ENCODE data around the gene RHBDD2.
A peak's percentile ranks its signal among the peaks of the same experiment; 100 is the strongest.
"Not testable (repeated sequence)": the region's sequence is repeated elsewhere in the genome, so short reads cannot be mapped to it uniquely, and the experiment has no call there.

RHBDD2 gene

GRCh38 chr7:75878769-75879611, at the start of gene RHBDD2:
RHBDD2 (plus strand) TSS chr7:75879034; CDS start chr7:75879083, 49 bp downstream.
- peak; percentile 97 for DNase-seq

GRCh38 chr7:75829656-75830055, 49.2 kb upstream of the RHBDD2 start:
- not testable (repeated sequence) for DNase-seq

- no peak for DNase-seq
These were observed 47.9 kb upstream of the RHBDD2 start for GRCh38 chr7:75830978-75831377.

- not testable (repeated sequence) for DNase-seq
These were observed 45.2 kb upstream of the RHBDD2 start for GRCh38 chr7:75833662-75834061.

GRCh38 chr7:75835688-75836285, 43.0 kb upstream of the RHBDD2 start:
- no peak for DNase-seq

GRCh38 chr7:75836798-75837197, 42.0 kb upstream of the RHBDD2 start:
- no peak for DNase-seq

- DNase-seq, result not testable (repeated sequence)
These were observed 40.4 kb upstream of the RHBDD2 start for GRCh38 chr7:75838281-75838930.

GRCh38 chr7:75840029-75840428, 38.8 kb upstream of the RHBDD2 start:
- no peak for DNase-seq

- peak; percentile 69 for DNase-seq
These were observed 35.9 kb upstream of the RHBDD2 start for GRCh38 chr7:75842836-75843446.

- DNase-seq, result no peak
These were observed 35.2 kb upstream of the RHBDD2 start for GRCh38 chr7:75843613-75844116.

GRCh38 chr7:75844158-75844557, 34.7 kb upstream of the RHBDD2 start:
- DNase-seq, result no peak

GRCh38 chr7:75845132-75845531, 33.7 kb upstream of the RHBDD2 start:
- DNase-seq, result not testable (repeated sequence)

- peak; percentile 32 for DNase-seq
These were observed 31.1 kb upstream of the RHBDD2 start for GRCh38 chr7:75847707-75848106.

- DNase-seq, result no peak
These were observed 29.3 kb upstream of the RHBDD2 start for GRCh38 chr7:75849573-75849972.

- peak; percentile 74 for DNase-seq
These were observed 28.6 kb upstream of the RHBDD2 start for GRCh38 chr7:75850235-75850634.

- no peak for DNase-seq
These were observed 24.6 kb upstream of the RHBDD2 start for GRCh38 chr7:75854233-75854632.

- not testable (repeated sequence) for DNase-seq
These were observed 24.0 kb upstream of the RHBDD2 start for GRCh38 chr7:75854813-75855345.

GRCh38 chr7:75856536-75856935, 22.3 kb upstream of the RHBDD2 start:
- DNase-seq, result peak; percentile 76

GRCh38 chr7:75858410-75858809, 20.4 kb upstream of the RHBDD2 start:
- no peak for DNase-seq

GRCh38 chr7:75861636-75862035, 17.2 kb upstream of the RHBDD2 start:
- peak; percentile 20 for DNase-seq

GRCh38 chr7:75864251-75864650, 14.6 kb upstream of the RHBDD2 start:
- not testable (repeated sequence) for DNase-seq

GRCh38 chr7:75866114-75866488, 12.7 kb upstream of the RHBDD2 start:
- DNase-seq, result no peak

All from hematopoietic multipotent progenitor cell treated with erythropoietin and hydrocortisone succinate and interleukin-3 and kit ligand, for 4 days (in vitro differentiated cells).